GM23338 (cell line): ENCODE data around the gene NAA15. TPM values are rescaled to one million over a fixed set of nuclear protein-coding genes. Genes with fewer than 3 reads are reported as not detected.

Experiments
- ATAC-seq: fragments of 200-7000 bp; cut with Tn5 transposase; 3 replicates; pipeline ENCODE4 v1.9.1; 2020
- DNase-seq: peaks from one replicate; pipeline ENCODE4 v3.0.0-alpha.2; 2015; ENCODE audit warnings: low spot score
- H2AFZ ChIP-seq: fragments of 200-600 bp; sonication (generic); 2 replicates; pipeline ENCODE4 v1.8.0; 2016; ENCODE audit warnings: antibody characterized with exemption, mild to moderate bottlenecking, moderate library complexity
- H3F3A ChIP-seq: fragments of 200-600 bp; sonication (generic); replicated peaks from 2 replicates; pipeline ENCODE4 v1.8.0; 2017; ENCODE audit warnings: antibody characterized with exemption, mixed run types, low read depth
- H3K27ac ChIP-seq: fragments of 200-600 bp; sonication (generic); 2 replicates; pipeline ENCODE4 v1.6.1; 2016; ENCODE audit warnings: low read depth
- H3K27me3 ChIP-seq: fragments of 200-600 bp; sonication (generic); 2 replicates; pipeline ENCODE4 v1.8.0; 2016; ENCODE audit warnings: mild to moderate bottlenecking, mixed run types, moderate library complexity; ENCODE audit not compliant: insufficient read depth
- H3K36me3 ChIP-seq: fragments of 200-600 bp; sonication (generic); 2 replicates; pipeline ENCODE4 v1.8.0; 2016; ENCODE audit warnings: mild to moderate bottlenecking; ENCODE audit not compliant: insufficient read depth
- H3K4me1 ChIP-seq: fragments of 200-600 bp; sonication (generic); 2 replicates; pipeline ENCODE4 v1.8.0; 2016; ENCODE audit warnings: mild to moderate bottlenecking, moderate library complexity; ENCODE audit not compliant: insufficient read depth
- H3K4me2 ChIP-seq: fragments of 200-600 bp; sonication (generic); 2 replicates; pipeline ENCODE4 v1.7.1; 2017; ENCODE audit warnings: mixed run types
- H3K4me3 ChIP-seq: fragments of 200-600 bp; sonication (generic); 2 replicates; pipeline ENCODE4 v1.6.1; 2016; ENCODE audit warnings: mixed run types
- H3K79me2 ChIP-seq: fragments of 200-600 bp; sonication (generic); replicated peaks from 2 replicates; pipeline ENCODE4 v1.8.0; 2017; ENCODE audit warnings: mild to moderate bottlenecking; ENCODE audit not compliant: insufficient read depth
- H3K9me2 ChIP-seq: fragments of 200-600 bp; sonication (generic); 2 replicates; pipeline ENCODE4 v1.8.0; 2017; ENCODE audit not compliant: insufficient read depth
- H4K20me1 ChIP-seq: fragments of 200-600 bp; sonication (generic); replicated peaks from 2 replicates; pipeline ENCODE4 v1.8.0; 2017; ENCODE audit warnings: mild to moderate bottlenecking; ENCODE audit not compliant: insufficient read depth
- H3K27ac Mint-ChIP-seq: 2 replicates; pipeline ENCODE4 v1.8.0; 2020; ENCODE audit warnings: inconsistent platforms, mild to moderate bottlenecking, moderate library complexity, mixed read lengths
- H3K27me3 Mint-ChIP-seq: 3 replicates; pipeline ENCODE4 v1.8.0; 2022; ENCODE audit warnings: low read depth, mild to moderate bottlenecking, moderate library complexity, mixed read lengths, inconsistent platforms; ENCODE audit not compliant: insufficient read depth, poor library complexity
- H3K36me3 Mint-ChIP-seq: 3 replicates; pipeline ENCODE4 v1.8.0; 2021; ENCODE audit warnings: low read depth, mild to moderate bottlenecking, inconsistent platforms, moderate library complexity, mixed read lengths
- H3K4me1 Mint-ChIP-seq: 3 replicates; pipeline ENCODE4 v1.8.0; 2020; ENCODE audit warnings: mild to moderate bottlenecking, inconsistent platforms, mixed read lengths
- H3K4me3 Mint-ChIP-seq: 3 replicates; pipeline ENCODE4 v1.8.0; 2021; ENCODE audit warnings: moderate library complexity, mild to moderate bottlenecking, inconsistent platforms, mixed read lengths
- H3K9me3 Mint-ChIP-seq: 3 replicates; pipeline ENCODE4 v1.8.0; 2020; ENCODE audit warnings: moderate library complexity, mild to moderate bottlenecking, inconsistent platforms, mixed read lengths
- CREB1 ChIP-seq: fragments of 250-450 bp; sonication (Bioruptor Pico); IDR thresholded peaks from 2 replicates; pipeline ENCODE4 v1.5.0; 2020; ENCODE audit warnings: low read depth, mild to moderate bottlenecking, moderate library complexity
- EZH2 ChIP-seq: fragments of 200-600 bp; sonication (generic); IDR thresholded peaks from one replicate; pipeline ENCODE4 v1.8.0; 2017; ENCODE audit warnings: antibody characterized with exemption, mild to moderate bottlenecking, low read depth; ENCODE audit not compliant: unreplicated experiment
- EZH2phosphoT487 ChIP-seq: fragments of 200-600 bp; sonication (generic); IDR thresholded peaks from one replicate; pipeline ENCODE4 v1.8.1; 2018; ENCODE audit warnings: antibody characterized with exemption; ENCODE audit not compliant: unreplicated experiment
- JUNB ChIP-seq: IDR thresholded peaks from one replicate; pipeline ENCODE4 v1.6.1; 2016; ENCODE audit warnings: antibody characterized with exemption; ENCODE audit not compliant: unreplicated experiment
- NANOG ChIP-seq: IDR thresholded peaks from 2 replicates; pipeline ENCODE4 v1.6.1; 2016; ENCODE audit warnings: antibody characterized with exemption, borderline replicate concordance
- POLR2AphosphoS5 ChIP-seq: IDR thresholded peaks from 2 replicates; pipeline ENCODE4 v1.6.1; 2016; ENCODE audit warnings: antibody characterized with exemption, low read depth
- REST ChIP-seq: IDR thresholded peaks from one replicate; pipeline ENCODE4 v1.6.1; 2018; ENCODE audit warnings: antibody characterized with exemption; ENCODE audit not compliant: unreplicated experiment
- STAT1 ChIP-seq: IDR thresholded peaks from one replicate; pipeline ENCODE4 v1.6.1; 2016; ENCODE audit warnings: antibody characterized with exemption; ENCODE audit not compliant: unreplicated experiment
- ZNF114 ChIP-seq: fragments of 250-450 bp; sonication (Bioruptor Pico); IDR thresholded peaks from 2 replicates; pipeline ENCODE4 v1.5.0; 2020; ENCODE audit warnings: mild to moderate bottlenecking, moderate library complexity
- ZNF331 ChIP-seq: fragments of 250-450 bp; sonication (Bioruptor Pico); IDR thresholded peaks from 2 replicates; pipeline ENCODE4 v1.5.0; 2020; ENCODE audit warnings: low read depth, mild to moderate bottlenecking, moderate library complexity
- ZNF462 ChIP-seq: fragments of 250-450 bp; sonication (Bioruptor Pico); IDR thresholded peaks from 2 replicates; pipeline ENCODE4 v1.5.0; 2020; ENCODE audit warnings: mild to moderate bottlenecking, moderate library complexity
- polyA plus RNA-seq: library from polyadenylated mRNA; unstranded; fragments of >200 nt; fragmentation: Nextera tagmentation; extraction: Ambion mirVana; gene quantifications from 2 replicates; pipeline ENCODE4 v1.2.1, GENCODE V29; 2016
- total RNA-seq: library from RNA; depleted of rRNA; stranded (reverse); fragments of >200 nt; shearing (Covaris generic); gene quantifications from 2 replicates; pipeline ENCODE4 v1.2.3, GENCODE V29; 2014
- TF ChIP-seq, protein P1 (sequence below), 2 experiments: fragments of 200-600 bp in 1 of 2; sonication (generic) in 1 of 2; conservative IDR thresholded peaks; 2 replicates each; pipeline versions ENCODE4 v1.5.1 to v1.6.1; 2016 to 2017; ENCODE audit warnings: antibody characterized with exemption in 2 of 2, low read depth in 2 of 2, mild to moderate bottlenecking in 2 of 2, moderate library complexity in 1 of 2
- TF ChIP-seq, protein P2 (sequence below): IDR thresholded peaks from 2 replicates; pipeline ENCODE4 v1.6.1; 2016; ENCODE audit warnings: antibody characterized with exemption

The NAA15 gene
- total and polyA plus RNA-seq, 2 experiments from 2014 or later = 80.1 to 101 TPM

DNA sequence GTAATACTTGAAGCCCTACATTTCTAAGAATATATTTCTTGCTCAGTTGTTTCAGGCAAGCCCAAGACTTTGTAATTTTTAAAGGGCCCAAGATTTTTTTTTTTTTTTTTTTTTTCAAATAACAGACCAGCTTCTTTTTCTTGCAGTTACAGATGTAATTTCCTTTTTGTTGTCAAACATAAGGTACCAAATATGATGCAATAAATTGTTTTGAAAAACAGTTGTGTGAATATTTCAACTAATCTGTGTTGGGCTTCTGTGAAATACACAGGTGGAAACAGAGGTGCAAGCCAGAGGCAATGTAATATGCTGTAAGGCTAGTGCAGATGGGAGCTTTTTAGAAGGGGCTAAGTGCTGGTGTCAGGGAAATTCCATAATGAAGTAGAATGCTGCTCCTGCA lies 87.8 kb downstream of the NAA15 start:
- no peaks in the 10 kb centered on the region for H3K27me3 Mint-ChIP-seq
- Histone ChIP-seq H3K9me2 (no peaks in the 10 kb centered on the region), H3K79me2 (0 out of 2 replicates have a peak, but pooled peaks cover 4% of the 10 kb centered on the region), H4K20me1 (no peaks in the 10 kb centered on the region), H2AFZ (no peak overlapping the region), H3K4me2 (no peak overlapping the region), H3K27me3 (no peaks in the 10 kb centered on the region), H3K36me3 (peaks cover 35% of the 10 kb centered on the region), H3K27ac (peak overlapping the region; percentile 5; the same call in 1 of the 2 replicates), H3K4me3 (no peak overlapping the region), H3K4me1 (no peaks in the 10 kb centered on the region), H3F3A (no peaks in the 10 kb centered on the region)
- no peak overlapping the region for H3K27ac Mint-ChIP-seq
- H3K4me3 Mint-ChIP-seq = no peak overlapping the region
- peaks cover 62% of the 10 kb centered on the region; the same call in 2 of the 3 replicates for H3K36me3 Mint-ChIP-seq
- DNase-seq (no peak), ATAC-seq (no peak)
- TF ChIP-seq CREB1 (CRISPR knock-in tag) (no peak), EZH2 (no peak), ZNF462 (CRISPR knock-in tag) (no peak), STAT1 (no peak), EZH2phosphoT487 (no peak), POLR2AphosphoS5 (no peak), JUNB (no peak), ZNF114 (CRISPR knock-in tag) (no peak), NANOG (no peak), REST (no peak), ZNF331 (CRISPR knock-in tag) (no peak)
- TF ChIP-seq, protein P1, sequence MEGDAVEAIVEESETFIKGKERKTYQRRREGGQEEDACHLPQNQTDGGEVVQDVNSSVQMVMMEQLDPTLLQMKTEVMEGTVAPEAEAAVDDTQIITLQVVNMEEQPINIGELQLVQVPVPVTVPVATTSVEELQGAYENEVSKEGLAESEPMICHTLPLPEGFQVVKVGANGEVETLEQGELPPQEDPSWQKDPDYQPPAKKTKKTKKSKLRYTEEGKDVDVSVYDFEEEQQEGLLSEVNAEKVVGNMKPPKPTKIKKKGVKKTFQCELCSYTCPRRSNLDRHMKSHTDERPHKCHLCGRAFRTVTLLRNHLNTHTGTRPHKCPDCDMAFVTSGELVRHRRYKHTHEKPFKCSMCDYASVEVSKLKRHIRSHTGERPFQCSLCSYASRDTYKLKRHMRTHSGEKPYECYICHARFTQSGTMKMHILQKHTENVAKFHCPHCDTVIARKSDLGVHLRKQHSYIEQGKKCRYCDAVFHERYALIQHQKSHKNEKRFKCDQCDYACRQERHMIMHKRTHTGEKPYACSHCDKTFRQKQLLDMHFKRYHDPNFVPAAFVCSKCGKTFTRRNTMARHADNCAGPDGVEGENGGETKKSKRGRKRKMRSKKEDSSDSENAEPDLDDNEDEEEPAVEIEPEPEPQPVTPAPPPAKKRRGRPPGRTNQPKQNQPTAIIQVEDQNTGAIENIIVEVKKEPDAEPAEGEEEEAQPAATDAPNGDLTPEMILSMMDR (conservative IDR thresholded peaks at IDR 0.05; ENCODE audit: low read depth in 2 of 2) = no peak
- TF ChIP-seq, protein P2, sequence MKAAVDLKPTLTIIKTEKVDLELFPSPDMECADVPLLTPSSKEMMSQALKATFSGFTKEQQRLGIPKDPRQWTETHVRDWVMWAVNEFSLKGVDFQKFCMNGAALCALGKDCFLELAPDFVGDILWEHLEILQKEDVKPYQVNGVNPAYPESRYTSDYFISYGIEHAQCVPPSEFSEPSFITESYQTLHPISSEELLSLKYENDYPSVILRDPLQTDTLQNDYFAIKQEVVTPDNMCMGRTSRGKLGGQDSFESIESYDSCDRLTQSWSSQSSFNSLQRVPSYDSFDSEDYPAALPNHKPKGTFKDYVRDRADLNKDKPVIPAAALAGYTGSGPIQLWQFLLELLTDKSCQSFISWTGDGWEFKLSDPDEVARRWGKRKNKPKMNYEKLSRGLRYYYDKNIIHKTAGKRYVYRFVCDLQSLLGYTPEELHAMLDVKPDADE = no peak
- no peaks in the 10 kb centered on the region for H3K9me3 Mint-ChIP-seq
- no peaks in the 10 kb centered on the region for H3K4me1 Mint-ChIP-seq
